Measurements from ENCODE around the gene TRPM8. TPM values are rescaled to one million over a fixed set of nuclear protein-coding genes. Genes with fewer than 3 reads are reported as not detected.

The TRPM8 gene
- total RNA-seq, 2 experiments from 2014 or later, result not detected

DNA sequence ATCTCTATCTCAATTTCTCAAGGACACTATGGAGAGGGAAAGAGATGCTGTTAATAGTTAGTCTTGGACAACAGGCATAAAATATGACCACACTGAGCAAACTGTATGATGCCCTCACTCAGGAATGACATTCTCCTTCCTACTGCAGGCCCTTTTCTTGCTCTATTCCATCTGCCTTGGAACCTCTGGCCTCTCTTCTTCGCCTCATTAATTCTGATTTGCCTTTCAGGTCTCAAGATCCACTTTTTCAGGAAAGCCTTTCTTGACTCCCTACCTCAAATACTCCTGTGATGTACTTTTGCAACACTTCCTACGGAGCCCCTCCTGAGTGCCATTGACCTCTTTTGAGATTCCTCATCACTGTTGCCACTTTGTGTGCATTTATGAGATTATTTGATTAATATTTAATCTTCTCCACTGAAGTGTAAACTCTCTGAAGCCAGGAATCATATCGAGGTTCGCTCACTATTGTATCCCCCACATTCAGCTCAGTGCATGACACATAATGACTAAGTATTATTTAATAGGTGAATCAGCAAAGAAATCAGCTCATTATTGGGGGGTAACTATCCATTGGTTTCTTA lies 112.1 kb downstream of the TRPM8 start:
- ChIA-PET CTCF (no interaction called here), POLR2A (no interaction called here)

DNA sequence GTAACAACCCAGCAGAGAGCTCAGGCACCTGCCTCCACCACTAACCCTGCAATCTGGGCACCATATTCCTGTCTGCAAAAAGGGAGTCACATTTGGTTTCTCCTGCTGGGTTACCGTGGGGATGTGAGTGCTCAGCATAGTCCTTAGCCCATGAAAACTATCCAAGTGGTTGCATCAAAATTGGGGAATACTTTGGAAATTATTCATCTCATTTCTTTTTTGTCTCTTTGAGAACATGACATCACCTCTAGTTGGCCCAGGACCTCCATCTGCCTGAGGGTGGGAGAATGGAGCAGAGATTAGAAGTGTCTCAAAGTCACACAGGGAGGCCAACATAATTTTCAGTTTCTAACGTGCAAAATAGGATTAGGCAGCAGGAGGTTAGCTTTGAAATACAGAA lies 114.0 kb downstream of the TRPM8 start:
- CTCF ChIA-PET, result interaction anchor here (1.1 kb wide), 1 partner anchor 28 kb away, joined by 3 read pairs; no protein-coding TSS in a partner anchor
- POLR2A ChIA-PET, result no interaction called here

DNA sequence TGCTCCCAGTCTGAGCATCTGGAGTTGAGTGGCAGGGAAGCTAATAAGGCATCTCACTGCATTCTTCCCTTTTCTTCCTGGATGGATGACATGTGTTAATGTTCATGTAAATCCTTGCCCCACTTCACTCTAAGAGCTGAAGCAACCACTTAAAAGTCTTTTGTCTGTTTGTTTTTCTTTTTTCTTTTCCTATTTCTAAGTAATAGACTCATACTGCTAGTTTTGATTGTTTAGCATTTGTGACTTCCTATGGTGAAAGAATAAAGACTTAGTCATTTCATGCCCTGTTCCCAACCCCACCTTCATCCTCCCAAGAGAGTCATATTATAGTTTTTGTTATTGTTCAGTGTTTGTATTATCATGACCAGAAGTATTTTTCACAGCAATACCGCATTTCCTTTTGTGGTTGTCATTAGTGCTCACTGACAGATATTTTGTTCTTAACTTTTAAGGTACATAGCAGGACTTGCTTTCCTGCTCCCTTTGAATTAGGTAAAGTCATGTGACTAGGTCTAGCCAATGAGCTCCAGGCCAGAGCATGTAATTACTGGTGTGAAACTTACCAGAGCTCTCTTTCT lies 115.2 kb downstream of the TRPM8 start:
- POLR2A ChIA-PET, result no interaction called here
- CTCF ChIA-PET, result no interaction called here

DNA sequence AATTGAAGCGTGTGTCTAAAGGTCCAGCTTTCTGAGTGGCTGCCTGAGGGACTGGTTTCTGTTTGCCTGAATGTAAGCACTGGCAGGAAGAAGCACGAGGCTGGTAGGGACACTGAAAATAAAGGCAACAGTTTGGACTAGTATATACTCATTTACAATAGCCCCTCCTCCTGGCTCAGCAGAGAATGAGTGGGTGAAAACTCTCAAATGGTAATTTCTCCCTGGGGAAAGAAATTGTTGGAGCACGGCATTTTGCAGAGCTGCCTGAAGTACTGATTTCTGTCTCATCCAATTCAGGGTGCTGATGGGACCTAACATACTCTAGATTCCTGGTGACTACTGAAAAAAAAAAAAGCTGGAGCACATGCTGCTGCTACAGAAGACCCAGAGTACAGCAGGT lies 116.0 kb downstream of the TRPM8 start:
- ChIA-PET POLR2A (interaction anchor here (0.6 kb wide), 1 partner anchor 1224 kb away, joined by 3 read pairs; no protein-coding TSS in a partner anchor), CTCF (no interaction called here)

DNA sequence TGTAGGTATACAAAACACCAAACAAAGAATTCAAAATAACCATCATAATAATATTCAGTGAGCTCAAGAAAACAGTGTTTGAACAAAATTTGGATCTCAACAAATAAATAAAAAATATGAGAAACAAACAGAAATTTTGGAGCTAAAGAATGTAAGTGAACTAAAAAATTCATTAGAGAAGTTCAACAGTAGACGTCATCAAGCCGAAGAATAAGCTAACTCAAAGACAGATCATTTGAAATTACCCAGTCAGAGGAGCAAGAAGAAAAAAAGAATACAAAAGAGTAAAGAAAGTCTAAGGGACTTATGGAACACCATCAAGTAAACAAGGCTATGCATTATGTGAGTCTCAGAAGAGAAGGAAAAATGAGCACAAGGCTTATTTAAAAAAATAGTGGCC lies 116.7 kb downstream of the TRPM8 start:
- CTCF ChIA-PET, result no interaction called here
- POLR2A ChIA-PET, result interaction anchor here (0.6 kb wide), 1 partner anchor 1224 kb away, joined by 3 read pairs; no protein-coding TSS in a partner anchor

DNA sequence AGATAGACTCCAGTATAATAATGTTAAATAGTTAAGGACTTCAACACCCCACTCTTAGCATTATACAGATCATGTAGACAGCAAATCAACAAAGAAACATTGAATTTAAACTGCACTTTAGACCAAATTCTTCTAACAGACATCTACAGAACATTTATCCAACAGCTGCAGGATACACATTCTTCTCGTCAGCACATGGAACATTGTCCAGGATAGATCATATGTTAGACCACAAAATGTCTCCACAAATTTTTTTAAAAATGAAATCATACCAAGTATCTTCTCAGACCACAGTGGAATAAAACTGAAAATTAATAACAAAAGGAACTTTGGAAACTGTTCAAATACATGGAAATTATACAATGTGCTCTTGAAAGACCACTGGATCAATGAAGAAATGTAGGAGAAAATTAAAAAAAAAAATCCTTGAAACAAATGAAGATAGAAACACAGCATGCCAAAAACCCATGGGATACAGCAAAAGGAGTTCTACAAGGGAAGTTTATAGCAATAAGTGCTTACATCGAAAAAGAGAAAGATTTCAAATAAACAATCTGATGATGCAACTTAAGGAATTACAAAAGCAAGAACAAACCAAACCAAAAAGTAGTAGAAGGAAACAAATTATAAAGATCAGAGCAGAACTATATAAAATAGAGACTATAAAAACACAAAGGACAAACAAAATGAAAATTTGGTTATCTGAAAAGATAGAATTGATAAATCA lies 121.1 kb downstream of the TRPM8 start:
- POLR2A ChIA-PET, result no interaction called here
- CTCF ChIA-PET, result no interaction called here

DNA sequence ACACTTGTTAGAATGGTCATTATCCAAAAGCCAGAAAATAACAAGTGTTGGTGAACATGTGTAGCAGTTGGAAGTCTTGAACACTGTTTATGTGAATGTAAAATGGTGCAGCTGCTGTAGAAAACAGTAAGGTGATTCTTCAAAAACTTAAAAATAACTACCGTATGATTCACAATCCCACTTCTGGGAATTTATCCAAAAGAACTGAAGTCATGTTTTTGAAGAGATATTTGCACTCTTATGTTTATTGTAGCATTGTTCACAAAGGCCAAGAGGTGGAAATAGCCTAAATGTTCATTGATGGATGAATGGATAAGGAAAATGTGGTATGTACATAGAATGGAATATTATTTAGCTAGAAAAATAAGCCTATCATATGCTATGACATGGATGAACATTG lies 127.0 kb downstream of the TRPM8 start:
- ChIA-PET CTCF (no interaction called here), POLR2A (no interaction called here)

DNA sequence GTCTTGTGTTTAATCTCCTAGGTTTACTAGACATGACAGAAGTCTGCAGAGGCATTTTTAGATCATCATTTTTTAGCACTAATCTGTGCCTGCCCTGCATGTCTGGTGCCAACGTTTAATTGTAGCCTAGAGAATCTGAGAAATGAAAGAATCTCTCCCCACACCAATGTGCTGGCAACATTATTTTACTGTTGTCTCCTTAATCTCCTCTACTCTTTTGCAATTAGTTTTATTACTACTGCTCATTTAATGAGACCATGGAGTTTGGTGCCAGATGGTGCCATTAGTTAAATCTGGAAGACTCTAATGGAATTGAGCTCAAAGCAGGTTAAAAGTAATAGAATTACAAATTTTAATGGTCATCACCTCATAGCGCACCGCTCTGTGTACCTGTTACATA lies 129.3 kb downstream of the TRPM8 start:
- CTCF ChIA-PET, result no interaction called here

DNA sequence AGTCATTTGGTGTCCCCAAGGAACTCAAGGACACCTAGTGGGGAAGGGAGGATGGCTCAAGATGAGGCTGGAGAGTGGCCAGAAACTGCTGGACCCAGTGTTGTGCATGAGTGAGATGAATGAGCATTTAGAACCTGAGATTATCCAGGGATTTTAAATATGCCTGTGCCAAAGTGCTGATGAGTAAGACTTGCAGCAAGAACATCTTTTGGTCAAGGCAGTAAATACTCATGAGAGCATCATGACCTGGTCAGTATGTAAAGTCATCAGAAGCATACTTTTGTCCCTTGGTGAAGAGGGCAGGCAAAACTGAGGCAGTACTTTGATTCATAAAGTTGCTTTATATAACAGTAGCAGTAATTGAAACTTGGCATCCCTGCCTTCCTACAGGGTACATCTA lies 130.2 kb downstream of the TRPM8 start:
- CTCF ChIA-PET, result no interaction called here
- POLR2A ChIA-PET, result no interaction called here

More for the DNA sequence above, 129.3 kb downstream of the TRPM8 start:
- POLR2A ChIA-PET, result no interaction called here

DNA sequence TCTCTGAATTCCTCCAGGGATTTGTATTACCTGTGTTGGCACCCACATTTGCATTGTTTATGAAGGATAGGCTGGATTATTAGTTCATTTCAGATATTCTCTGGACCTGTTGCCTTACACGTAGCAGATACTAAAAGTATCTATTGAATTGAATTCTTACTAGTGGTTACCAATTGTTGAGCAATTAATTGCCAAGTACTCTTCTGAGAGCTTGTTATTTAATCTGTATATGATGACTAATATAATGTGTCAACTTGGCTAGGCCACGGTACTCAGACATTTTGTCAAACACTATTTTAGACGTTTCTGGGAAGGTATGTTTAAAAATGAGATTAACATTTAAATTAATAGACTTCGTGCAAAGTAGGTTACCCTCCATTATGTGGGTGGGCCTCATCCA lies 130.9 kb downstream of the TRPM8 start:
- ChIA-PET CTCF (interaction anchor here (0.6 kb wide), 1 partner anchor 478 kb away, joined by 3 read pairs; no protein-coding TSS in a partner anchor), POLR2A (no interaction called here)

DNA sequence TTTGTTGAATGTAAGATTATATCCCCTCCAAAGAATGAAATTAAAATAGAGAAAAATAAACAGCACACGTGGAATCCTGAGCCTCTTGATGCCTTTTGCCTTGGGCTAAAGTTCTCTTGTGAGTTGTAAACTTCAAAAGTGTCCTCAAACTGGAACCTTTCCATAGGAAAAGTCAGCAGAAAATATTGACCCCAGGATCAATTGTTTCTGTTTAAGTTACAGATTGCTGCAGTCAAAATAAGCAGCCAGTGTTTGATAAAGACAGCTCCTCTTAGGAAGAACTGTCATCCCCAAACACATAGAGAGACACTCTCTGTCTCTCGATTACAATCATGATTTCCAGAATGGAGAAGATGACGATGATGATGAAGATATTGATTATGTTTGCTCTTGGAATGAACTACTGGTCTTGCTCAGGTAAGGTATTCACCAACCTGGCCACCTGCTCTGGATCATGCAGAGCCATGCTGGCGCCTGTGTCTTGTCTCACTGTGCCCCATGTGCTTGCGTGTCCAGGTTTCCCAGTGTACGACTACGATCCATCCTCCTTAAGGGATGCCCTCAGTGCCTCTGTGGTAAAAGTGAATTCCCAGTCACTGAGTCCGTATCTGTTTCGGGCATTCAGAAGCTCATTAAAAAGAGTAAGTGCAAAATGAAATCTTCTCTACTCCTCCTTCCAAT lies 133.4 kb downstream of the TRPM8 start, which contains the start of gene SPP2:
SPP2 (plus strand) TSS at position 248 of the 681 bp plus-strand sequence; CDS start at position 333, 85 bp downstream.
- CTCF ChIA-PET, result no interaction called here
- POLR2A ChIA-PET, result no interaction called here

DNA sequence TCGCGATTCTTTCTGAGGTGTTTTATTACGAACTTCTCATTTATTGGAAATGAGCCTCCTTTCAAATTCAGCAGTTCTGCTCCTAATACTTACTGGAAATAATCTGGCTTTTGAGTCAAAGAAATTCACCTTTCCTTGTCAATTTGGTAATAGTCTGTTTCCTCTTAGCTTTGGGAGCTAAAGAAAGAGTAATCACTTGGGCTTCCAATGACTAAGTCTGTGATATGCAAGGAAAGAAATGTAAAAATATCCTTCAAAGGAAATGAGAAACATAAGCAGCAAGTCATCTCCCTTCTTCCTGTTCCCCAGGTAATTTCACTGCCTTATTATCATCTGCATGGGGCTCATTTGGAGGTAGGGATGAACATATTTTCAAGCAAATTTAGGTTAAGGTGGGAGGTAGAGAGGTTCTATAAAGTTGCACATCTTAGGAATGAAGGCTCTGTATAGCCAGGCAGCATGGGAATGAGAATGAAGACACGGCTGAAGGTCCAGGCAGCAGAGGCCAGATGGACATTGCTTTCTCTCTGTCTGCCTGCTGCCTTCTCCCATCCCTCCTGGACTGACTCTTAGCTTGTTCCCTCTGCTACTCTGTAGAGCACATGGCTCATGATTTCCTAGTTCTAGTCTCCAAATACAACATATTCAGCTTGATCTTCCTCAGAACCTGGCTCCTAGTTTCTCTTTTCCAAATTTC lies 134.3 kb downstream of the TRPM8 start:
- ChIA-PET CTCF (no interaction called here), POLR2A (no interaction called here)

DNA sequence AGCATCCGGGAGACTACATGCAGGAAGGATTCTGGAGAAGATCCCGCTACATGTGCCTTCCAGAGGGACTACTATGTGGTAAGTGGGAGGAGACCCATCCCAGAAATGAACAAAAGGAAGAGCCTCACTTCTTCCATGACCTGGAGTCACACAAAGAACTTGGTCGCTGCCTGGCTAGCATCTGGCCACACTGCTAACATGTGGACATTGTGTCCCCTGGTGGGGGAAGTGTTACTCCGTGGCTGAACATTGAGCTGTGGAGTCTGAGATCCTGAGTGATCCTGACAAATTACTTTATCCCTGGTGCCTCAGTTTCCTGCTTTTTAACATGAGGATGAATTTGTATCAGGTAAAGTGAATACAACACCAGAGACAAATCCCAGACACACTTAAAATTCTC lies 141.7 kb downstream of the TRPM8 start:
- CTCF ChIA-PET, result interaction anchor here (1.4 kb wide), 1 partner anchor 28 kb away, joined by 3 read pairs; no protein-coding TSS in a partner anchor
- POLR2A ChIA-PET, result no interaction called here

DNA sequence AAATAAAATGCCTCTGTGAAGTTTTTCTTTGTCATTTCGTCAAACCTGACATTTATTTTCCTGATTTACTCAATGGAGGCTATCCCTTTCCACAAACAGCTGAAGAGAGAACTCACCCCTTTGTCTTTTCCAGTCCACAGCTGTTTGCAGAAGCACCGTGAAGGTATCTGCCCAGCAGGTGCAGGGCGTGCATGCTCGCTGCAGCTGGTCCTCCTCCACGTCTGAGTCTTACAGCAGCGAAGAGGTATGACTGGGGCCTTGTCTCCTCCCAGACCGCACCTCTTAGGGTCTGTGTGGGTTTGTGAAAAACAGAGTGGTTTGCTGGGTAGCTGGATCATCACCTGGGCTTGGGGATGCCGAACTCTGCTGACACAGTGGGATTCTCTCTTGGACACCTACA lies 143.1 kb downstream of the TRPM8 start:
- ChIA-PET CTCF (interaction anchor here (1.4 kb wide), 1 partner anchor 29 kb away, joined by 3 read pairs; no protein-coding TSS in a partner anchor), POLR2A (no interaction called here)

DNA sequence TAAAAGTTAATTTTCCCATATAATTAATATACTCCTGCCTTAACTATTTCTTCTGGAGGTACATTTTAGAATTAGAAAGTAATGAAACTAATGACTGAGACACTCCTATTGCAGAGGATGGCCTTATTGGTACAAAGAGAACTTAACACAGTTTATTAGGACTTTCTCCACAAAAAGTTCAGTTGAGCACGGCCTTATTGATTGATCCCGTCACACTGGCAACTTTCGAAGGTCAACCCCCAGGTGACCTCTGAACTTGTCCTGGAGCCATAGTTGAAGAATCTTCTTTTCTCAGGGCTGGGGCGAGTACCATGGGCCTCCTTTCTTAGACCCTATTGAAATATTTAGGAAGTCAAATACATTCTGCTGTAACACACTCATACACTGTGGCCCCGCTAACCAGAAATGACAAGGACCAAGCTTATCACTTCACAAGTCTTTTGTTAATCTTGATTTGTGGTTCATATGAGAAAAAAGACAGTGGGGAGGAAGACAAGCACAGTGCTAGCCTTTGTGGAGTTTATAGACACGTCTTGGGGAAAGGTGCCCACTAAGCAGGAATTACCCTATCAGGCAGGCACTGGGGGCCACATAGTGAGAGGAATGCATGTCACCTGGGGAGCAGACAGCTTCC lies 144.6 kb downstream of the TRPM8 start:
- CTCF ChIA-PET, result no interaction called here
- POLR2A ChIA-PET, result no interaction called here

DNA sequence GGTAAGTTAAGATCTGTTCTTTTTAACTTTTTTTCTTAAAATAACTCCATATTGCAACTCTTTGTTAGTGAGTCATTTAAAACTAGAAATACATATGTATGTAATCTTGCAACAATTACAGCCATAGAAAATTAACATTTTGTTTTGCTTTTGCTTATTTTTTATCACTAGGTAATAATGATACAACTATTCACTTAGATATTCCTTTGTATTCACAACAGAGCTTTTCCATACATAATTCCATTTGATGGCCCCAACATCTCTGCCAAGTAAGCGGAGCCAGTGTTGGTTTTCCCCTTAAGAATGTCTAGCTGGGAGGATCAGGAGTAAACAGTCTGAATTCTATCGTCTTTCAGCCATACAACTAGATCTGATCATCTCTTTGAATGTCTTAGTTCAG lies 149.4 kb downstream of the TRPM8 start:
- CTCF ChIA-PET, result no interaction called here
- POLR2A ChIA-PET, result no interaction called here

Data from activated CD8-positive, alpha-beta memory T cell treated with anti-CD3 and anti-CD28 coated beads for 36 hours (primary cell).